Measurements from ENCODE around the gene SUMF2.
A peak's percentile ranks its signal among the peaks of the same experiment; 100 is the strongest.

Gene SUMF2

DNA sequence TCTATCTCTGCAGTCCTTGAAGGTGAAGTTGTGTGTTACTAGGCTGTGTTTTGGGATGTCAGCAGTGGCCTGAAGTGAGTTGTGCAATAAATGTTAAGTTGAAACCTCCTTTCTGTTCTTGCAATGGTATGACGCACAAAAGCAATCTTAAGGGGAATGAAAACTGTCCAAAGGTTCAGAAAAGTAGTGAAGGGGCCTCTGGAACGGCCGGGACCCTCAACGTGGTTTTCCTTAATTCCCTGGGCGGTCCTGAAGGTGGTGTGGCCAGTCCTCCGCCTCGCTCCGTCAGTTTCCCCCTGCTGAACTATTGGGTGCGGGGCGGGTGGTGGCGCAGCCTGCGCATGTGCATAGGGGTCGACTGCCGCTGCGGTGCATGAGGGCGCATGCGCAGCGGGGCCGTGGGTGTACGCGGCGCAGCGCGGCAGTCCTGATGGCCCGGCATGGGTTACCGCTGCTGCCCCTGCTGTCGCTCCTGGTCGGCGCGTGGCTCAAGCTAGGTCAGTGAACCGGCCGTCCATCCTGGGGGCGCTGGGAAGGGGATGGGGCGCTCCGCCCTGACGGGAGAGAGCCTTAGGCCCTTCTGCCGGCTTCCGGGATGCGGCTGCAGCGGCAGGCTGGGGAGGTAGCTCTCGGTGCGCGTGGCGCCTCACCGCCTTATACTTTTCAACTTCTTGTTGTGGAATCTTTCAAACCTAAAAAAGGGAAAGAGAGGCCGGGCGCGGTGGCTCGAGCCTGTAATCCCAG, at the start of gene SUMF2 (continued):
- TF ChIP-seq, protein P1, sequence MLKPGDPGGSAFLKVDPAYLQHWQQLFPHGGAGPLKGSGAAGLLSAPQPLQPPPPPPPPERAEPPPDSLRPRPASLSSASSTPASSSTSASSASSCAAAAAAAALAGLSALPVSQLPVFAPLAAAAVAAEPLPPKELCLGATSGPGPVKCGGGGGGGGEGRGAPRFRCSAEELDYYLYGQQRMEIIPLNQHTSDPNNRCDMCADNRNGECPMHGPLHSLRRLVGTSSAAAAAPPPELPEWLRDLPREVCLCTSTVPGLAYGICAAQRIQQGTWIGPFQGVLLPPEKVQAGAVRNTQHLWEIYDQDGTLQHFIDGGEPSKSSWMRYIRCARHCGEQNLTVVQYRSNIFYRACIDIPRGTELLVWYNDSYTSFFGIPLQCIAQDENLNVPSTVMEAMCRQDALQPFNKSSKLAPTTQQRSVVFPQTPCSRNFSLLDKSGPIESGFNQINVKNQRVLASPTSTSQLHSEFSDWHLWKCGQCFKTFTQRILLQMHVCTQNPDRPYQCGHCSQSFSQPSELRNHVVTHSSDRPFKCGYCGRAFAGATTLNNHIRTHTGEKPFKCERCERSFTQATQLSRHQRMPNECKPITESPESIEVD (tag by site-specific recombination; IDR thresholded peaks at IDR 0.05): no peak
- no peak for TF ChIP-seq ZNF221 (tag by site-specific recombination; IDR thresholded peaks at IDR 0.05; ENCODE audit: borderline replicate concordance)
- no peak for TF ChIP-seq ZNF658 (tag by site-specific recombination; IDR thresholded peaks at IDR 0.05)
- no peak for TF ChIP-seq ZNF654 (tag by site-specific recombination; IDR thresholded peaks at IDR 0.05; ENCODE audit: low read depth)
- no peak for TF ChIP-seq ZNF785 (tag by site-specific recombination; IDR thresholded peaks at IDR 0.05)
- no peak for TF ChIP-seq ZBTB8A (tag by site-specific recombination; IDR thresholded peaks at IDR 0.05)
- TF ChIP-seq ZNF629 (tag by site-specific recombination; IDR thresholded peaks at IDR 0.05): peak; percentile 49; the same call in 1 of the 2 replicates
- no peak for TF ChIP-seq ZNF302 (tag by site-specific recombination; IDR thresholded peaks at IDR 0.05; ENCODE audit: low read depth)
- TF ChIP-seq ZNF394 (tag by site-specific recombination; IDR thresholded peaks at IDR 0.05; ENCODE audit: borderline replicate concordance): no peak
- TF ChIP-seq ZNF548 (tag by site-specific recombination; IDR thresholded peaks at IDR 0.05): no peak
- TF ChIP-seq, protein P2, sequence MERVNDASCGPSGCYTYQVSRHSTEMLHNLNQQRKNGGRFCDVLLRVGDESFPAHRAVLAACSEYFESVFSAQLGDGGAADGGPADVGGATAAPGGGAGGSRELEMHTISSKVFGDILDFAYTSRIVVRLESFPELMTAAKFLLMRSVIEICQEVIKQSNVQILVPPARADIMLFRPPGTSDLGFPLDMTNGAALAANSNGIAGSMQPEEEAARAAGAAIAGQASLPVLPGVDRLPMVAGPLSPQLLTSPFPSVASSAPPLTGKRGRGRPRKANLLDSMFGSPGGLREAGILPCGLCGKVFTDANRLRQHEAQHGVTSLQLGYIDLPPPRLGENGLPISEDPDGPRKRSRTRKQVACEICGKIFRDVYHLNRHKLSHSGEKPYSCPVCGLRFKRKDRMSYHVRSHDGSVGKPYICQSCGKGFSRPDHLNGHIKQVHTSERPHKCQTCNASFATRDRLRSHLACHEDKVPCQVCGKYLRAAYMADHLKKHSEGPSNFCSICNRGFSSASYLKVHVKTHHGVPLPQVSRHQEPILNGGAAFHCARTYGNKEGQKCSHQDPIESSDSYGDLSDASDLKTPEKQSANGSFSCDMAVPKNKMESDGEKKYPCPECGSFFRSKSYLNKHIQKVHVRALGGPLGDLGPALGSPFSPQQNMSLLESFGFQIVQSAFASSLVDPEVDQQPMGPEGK (tag by site-specific recombination; IDR thresholded peaks at IDR 0.05): peak; percentile 10; the same call in 1 of the 2 replicates
- TF ChIP-seq HOXC10 (CRISPR knock-in tag; IDR thresholded peaks at IDR 0.05): no peak
- TF ChIP-seq ZNF48 (tag by site-specific recombination; IDR thresholded peaks at IDR 0.05): no peak
- TF ChIP-seq, protein P3, sequence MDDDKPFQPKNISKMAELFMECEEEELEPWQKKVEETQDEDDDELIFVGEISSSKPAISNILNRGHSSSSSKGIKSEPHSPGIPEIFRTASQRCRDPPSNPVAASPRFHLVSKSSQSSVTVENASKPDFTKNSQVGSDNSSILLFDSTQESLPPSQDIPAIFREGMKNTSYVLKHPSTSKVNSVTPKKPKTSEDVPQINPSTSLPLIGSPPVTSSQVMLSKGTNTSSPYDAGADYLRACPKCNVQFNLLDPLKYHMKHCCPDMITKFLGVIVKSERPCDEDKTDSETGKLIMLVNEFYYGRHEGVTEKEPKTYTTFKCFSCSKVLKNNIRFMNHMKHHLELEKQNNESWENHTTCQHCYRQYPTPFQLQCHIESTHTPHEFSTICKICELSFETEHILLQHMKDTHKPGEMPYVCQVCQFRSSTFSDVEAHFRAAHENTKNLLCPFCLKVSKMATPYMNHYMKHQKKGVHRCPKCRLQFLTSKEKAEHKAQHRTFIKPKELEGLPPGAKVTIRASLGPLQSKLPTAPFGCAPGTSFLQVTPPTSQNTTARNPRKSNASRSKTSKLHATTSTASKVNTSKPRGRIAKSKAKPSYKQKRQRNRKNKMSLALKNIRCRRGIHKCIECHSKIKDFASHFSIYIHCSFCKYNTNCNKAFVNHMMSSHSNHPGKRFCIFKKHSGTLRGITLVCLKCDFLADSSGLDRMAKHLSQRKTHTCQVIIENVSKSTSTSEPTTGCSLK (tag by site-specific recombination; IDR thresholded peaks at IDR 0.05): no peak
- TF ChIP-seq ZNF37A (tag by site-specific recombination; IDR thresholded peaks at IDR 0.05): no peak
- TF ChIP-seq ZNF112 (tag by site-specific recombination; IDR thresholded peaks at IDR 0.05): no peak
- TF ChIP-seq, protein P4, sequence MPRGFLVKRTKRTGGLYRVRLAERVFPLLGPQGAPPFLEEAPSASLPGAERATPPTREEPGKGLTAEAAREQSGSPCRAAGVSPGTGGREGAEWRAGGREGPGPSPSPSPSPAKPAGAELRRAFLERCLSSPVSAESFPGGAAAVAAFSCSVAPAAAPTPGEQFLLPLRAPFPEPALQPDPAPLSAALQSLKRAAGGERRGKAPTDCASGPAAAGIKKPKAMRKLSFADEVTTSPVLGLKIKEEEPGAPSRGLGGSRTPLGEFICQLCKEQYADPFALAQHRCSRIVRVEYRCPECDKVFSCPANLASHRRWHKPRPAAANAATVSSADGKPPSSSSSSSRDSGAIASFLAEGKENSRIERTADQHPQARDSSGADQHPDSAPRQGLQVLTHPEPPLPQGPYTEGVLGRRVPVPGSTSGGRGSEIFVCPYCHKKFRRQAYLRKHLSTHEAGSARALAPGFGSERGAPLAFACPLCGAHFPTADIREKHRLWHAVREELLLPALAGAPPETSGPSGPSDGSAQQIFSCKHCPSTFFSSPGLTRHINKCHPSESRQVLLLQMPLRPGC (tag by site-specific recombination; IDR thresholded peaks at IDR 0.05): no peak
- no peak for TF ChIP-seq ZNF529 (tag by site-specific recombination; IDR thresholded peaks at IDR 0.05; ENCODE audit: insufficient replicate concordance)
- TF ChIP-seq ZNF549 (tag by site-specific recombination; IDR thresholded peaks at IDR 0.05): no peak
- 0 out of 2 replicates have a peak, but pooled peaks have one; percentile 37 for TF ChIP-seq OSR2 (tag by site-specific recombination; IDR thresholded peaks at IDR 0.05)
- 0 out of 2 replicates have a peak, but pooled peaks have one; percentile 16 for TF ChIP-seq ZNF501 (tag by site-specific recombination; IDR thresholded peaks at IDR 0.05)
- TF ChIP-seq ZNF10 (tag by site-specific recombination; IDR thresholded peaks at IDR 0.05): 0 out of 2 replicates have a peak, but pooled peaks have one; percentile 55
- TF ChIP-seq GLIS2 (tag by site-specific recombination; IDR thresholded peaks at IDR 0.05): no peak; the same call in 1 of the 2 replicates
- no peak for TF ChIP-seq ZNF560 (tag by site-specific recombination; IDR thresholded peaks at IDR 0.05; ENCODE audit: borderline replicate concordance)
- TF ChIP-seq SP2 (tag by site-specific recombination; IDR thresholded peaks at IDR 0.05): peak; percentile 37
- TF ChIP-seq ZNF707 (tag by site-specific recombination; IDR thresholded peaks at IDR 0.05): no peak
- TF ChIP-seq ZEB2 (tag by site-specific recombination; IDR thresholded peaks at IDR 0.05): 0 out of 2 replicates have a peak, but pooled peaks have one; percentile 17
- TF ChIP-seq ZNF843 (tag by site-specific recombination; IDR thresholded peaks at IDR 0.05): no peak
- TF ChIP-seq, protein P5, sequence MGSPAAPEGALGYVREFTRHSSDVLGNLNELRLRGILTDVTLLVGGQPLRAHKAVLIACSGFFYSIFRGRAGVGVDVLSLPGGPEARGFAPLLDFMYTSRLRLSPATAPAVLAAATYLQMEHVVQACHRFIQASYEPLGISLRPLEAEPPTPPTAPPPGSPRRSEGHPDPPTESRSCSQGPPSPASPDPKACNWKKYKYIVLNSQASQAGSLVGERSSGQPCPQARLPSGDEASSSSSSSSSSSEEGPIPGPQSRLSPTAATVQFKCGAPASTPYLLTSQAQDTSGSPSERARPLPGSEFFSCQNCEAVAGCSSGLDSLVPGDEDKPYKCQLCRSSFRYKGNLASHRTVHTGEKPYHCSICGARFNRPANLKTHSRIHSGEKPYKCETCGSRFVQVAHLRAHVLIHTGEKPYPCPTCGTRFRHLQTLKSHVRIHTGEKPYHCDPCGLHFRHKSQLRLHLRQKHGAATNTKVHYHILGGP (tag by site-specific recombination; IDR thresholded peaks at IDR 0.05): no peak
- no peak for TF ChIP-seq YY2 (tag by site-specific recombination; IDR thresholded peaks at IDR 0.05)
- TF ChIP-seq ZNF433 (tag by site-specific recombination; IDR thresholded peaks at IDR 0.05; ENCODE audit: low read depth): no peak

All from HEK293 (cell line).